ENCODE measurements around the gene PEDS1.
"Not testable (repeated sequence)": the region's sequence is repeated elsewhere in the genome, so short reads cannot be mapped to it uniquely, and the experiment has no call there.

PEDS1 gene

DNA sequence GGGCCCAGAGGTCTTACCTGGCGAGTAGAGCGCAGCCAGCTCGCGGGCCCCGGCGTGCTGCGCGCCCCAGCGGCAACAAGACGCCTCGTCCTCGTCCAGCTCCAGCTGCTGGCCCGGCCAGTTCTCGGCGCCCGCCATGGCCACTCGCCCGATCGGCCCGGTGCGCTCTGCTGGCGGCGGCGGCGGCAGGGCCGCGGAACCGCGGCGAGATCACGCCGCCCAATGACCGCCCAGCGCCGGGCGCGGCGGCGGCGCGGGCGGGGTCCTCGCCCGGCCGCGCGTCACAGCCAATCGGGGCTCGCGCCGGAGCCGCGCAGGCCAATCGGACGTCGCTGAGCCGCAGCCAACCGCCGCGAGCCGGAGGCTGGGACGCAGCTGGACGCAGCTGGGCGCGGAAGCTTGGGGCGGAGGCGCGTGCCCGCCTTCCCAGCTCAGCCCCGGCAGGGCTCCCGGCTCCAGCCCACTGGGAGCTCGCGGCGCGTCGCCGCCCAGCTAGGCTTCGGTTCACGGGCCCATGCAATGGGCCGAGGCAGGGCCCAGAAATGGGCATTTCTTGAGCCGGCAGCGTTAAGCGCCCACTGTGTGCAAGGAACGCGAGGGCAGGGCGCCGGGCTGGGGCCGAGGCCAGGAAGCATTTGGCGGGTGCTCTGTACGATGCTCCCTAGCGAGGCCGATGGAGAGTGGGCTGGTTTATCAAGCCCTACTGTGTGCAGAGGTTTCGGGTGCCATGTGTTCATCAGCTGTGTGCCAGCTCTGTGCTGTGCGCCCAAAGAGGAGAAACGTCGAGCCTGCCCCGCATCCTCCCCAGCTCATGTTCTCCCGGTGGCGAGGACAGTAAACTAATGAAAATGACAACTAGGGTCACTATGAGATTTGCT lies at the start of gene PEDS1:
Gene PEDS1, minus strand, starts transcription at position 224 of the 878 bp plus-strand sequence. Its CDS starts 86 bp downstream, at position 138.
- peak; percentile 99 for DNase-seq (ENCODE audit: low spot score)

DNA sequence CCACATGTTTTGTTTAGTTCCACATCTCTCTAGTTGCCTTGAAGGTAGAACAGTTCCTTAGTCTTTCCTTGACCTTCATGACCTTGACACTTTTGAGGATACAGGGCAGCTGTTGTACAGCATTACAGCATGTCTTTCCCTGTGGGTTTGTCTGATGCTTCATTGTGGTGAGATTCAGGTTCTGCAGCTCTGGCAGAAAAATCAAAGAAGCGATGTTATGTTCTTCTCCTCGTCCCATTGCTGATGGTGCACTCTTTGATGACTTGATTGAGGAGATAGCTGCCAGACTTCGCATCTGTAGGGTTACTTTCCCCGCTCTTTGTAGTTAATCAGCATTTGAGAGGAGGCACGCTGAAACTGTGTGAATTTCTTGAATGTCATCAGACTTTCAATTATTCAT lies 49.2 kb upstream of the PEDS1 start:
- DNase-seq (ENCODE audit: low spot score) = no peak

DNA sequence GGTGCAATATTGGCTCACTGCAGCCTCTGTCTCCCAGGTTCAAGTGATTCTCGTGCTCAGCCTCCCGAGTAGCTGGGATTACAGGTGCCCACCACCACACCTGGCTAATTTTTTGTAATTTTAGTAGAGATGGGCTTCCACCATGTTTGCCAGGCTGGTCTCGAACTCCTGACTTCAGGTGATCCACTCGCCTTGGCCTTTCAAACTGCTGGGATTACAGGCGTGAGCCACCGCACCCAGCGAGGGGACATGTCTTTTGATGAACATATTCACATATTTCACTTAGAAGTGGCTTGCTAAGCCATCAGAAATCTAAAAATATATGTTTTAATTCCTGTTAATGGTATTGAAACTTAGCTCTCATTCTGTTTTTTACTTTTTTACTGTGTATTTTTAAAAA lies 48.2 kb upstream of the PEDS1 start:
- not testable (repeated sequence) for DNase-seq (ENCODE audit: low spot score)

DNA sequence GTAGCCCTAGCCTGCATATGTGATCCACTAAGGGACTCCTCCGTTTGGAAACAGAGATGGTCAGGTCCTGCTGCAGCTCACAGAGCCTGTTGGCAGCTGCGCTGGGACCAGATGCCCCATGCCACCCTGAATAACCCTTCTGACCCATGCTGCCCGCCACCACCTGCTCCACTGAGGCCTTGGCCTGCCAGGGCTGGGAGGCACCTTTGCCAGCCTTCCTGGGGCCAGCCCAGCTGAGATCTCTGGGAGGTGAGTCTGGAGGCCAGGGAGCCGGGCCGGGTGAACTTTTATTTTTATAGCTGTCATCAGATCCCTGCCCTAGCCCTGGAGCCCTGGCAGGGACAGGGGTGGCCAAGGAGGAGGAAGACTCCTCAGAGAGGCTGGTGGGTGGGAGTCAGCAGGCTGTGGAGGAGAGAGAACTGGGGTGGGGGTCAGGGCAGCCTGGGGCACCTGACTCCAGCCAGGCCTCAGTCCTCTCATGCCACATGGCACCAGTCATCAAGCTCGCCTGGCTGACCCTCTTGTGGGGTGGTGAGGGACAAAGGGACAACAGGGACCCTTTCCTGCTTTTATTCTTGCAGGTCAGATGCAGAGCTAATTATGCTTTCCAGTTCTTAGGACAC lies 47.1 kb upstream of the PEDS1 start:
- no peak for DNase-seq (ENCODE audit: low spot score)

DNA sequence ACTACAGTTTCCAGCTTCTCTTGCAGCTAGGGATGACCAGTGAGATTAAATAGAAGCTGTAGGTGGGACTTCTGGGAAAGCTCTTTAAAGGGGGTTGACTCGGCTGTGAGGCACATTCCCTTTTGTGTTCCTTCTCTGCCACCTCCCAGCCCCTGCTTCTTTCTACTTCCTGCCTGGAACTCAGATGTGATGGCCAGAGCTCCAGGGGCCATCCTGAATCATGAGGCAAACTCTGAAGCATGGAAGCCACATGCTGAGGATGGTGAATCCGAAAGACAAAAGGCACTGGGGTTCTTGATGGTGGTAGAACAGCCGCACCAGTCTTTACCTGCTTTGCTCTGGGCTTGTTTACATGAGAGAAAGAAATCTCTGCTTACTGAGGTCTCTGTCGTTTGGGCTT lies 46.2 kb upstream of the PEDS1 start:
- DNase-seq (ENCODE audit: low spot score) = no peak

DNA sequence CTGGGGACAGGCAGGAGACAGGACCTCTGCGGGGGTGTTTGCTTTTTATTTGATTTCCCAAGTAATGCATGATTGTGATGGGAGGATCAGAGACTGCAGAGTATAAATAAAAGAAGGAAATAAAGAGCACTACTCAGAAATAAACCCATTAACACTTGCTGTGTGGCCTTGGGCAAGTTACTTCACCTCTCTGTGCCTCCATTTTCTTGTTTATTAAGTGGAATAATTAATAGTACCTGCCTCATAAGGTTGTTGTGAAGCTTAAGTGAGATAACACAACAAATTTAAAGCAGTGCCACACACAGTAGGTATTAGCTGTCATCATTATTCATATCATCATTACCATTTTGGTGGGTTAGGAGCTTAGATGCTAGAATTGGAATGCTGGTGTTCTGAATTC lies 45.2 kb upstream of the PEDS1 start:
- no peak for DNase-seq (ENCODE audit: low spot score)

DNA sequence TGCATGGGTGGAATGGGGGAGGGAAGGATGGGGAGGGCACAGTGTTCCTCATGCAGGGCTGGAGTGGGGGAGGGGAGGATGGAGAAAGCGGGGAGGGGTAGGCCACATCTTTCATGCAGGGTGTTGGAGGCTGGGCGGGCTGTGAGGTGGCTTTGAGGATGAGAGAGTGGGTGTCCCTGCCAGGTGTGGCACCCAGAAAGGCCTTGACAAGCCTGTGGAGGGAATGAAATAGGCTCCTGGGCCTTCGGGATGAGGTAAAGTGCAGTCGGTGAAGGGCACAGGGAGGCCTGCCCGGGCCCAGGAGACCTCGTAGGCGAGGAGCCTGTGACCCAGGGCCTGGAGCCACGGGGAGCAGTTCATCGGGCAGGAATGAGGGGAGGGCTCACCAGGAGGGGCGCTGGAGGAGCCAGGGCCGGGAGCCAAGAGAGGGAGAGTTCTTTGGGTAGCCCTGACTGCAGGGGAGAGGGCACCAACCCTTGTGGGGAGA lies 44.7 kb upstream of the PEDS1 start:
- DNase-seq (ENCODE audit: low spot score) = no peak

DNA sequence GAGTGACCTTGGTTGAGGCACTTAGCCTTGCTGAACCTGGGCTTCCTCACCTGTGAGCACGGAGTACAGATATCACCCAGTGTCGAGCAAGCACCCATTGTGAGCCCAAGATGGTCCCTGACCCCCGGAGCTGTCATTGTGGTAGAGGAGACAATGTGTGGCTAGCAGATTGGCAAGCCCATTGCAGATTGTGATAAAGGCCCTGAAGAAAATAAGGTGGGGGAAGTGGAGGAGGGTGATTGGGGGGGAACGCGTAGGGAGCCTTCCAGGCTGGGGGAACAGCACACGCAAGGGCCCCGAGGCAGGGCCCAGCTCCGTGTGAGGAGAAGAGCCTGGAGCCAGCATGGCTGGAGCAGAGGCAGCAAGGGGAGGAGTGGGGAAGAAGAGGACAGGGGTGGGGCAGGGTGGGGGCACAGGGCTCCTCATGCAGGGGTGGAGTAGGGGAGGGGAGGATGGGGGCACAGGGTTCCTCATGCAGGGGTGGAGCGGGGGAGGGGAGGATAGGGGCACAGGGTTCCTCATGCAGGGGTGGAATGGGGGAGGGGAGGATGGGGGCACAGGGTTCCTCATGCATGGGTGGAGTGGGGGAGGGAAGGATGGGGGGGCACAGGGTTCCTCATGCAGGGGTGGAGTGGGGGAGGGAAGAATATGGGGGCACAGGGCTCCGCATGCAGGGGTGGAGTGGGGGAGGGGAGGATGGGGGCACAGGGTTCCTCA lies 44.1 kb upstream of the PEDS1 start:
- no peak for DNase-seq (ENCODE audit: low spot score)

DNA sequence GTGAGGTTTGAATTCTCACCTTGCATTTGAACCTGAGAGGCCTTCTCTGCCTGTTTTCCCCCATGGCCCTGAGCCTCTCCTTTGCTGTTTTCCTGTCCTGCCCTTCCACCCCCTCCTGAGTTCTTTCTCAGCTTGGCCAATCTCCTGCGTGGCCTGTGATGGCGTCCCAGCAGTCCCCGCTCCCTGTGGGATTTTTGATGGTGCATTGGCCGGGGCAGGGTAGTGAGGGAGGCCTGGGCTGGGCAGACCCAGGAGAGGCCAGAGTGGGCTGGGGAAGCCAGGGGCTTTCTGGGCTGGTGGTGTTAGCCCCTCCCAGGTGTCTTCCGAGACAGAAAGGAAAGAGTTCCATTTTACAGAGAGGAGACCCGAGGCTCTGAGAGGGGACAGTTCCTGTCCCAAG lies 43.4 kb upstream of the PEDS1 start:
- no peak for DNase-seq (ENCODE audit: low spot score)

DNA sequence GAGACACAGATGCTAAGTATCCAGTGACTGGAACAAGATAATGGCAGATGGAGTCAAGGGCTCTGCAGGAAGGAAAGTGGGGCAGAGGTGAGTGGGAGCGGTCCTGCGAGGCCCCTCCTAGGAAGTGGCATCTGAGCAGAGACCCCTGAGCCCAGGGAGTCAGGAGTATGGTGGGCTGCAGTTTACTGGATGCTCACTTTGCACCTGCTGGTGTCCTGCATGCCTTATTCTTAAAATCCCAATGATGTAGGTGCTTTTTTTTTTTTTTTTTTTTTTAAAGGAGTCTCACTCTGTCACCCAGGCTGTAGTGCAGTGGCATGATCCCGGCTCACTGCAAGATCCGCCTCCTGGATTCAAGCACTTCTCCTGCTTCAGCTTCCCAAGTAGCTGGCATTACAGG lies 42.7 kb upstream of the PEDS1 start:
- DNase-seq (ENCODE audit: low spot score) = no peak

DNA sequence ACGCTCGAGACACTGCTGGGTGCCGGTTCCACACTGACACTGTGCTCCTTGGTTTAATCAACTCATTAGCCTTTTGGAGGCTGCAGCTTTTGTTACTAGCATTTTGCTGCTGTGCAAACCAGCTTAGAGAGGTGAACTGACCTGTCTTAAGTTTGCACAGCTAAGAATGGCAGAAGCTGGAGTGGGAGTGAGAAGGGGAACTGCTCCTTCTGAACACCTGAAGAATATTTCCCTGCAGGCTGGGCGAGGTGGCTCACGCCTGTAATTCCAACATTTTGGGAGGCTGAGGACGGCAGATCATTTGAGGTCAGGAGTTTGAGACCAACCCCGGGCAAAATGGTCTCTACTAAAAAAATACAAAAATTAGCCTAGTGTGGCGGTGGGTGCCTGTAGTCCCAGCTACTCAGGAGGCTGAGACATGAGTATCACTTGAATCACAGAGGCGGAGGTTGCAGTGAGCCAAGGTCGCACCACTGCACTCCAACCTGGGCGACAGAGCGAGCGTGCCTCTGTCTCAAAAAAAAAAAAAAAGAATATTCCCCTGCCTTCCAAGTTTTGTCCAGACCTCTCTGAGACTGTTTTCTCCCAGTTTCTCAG lies 42.1 kb upstream of the PEDS1 start:
- DNase-seq (ENCODE audit: low spot score) = no peak

DNA sequence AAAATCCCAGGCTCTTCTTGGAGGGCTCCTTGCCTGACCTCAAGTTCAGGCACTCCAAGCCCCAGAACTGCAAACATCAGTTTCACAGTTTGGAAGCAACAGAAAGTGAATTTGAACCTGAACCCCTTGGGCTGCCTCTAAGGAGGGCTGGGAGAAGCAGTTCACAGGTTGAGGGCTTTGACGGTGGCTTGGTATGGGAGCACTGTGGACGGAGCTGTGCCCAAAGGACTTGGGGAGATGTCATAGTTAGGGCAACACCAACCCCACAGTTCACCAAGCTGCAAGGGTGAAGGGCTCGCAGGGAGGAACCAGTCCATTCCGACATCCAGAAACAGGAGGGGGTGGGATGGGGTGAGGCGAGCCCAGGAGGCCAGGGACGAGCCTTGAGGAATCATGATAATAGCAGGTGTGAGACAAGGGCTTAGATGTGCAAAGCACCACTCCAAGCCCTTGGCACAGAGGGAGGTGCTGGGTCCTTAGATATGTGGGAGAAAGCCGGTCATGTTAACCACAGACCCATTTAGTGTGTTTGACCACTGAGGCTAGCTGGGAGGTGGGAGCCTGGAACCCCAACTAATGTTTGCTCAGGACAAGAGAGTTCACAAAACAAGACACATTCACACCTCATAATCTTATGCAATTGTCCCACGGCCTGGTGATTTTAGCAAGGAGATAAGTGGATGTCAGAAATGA lies 41.5 kb upstream of the PEDS1 start:
- no peak for DNase-seq (ENCODE audit: low spot score)

DNA sequence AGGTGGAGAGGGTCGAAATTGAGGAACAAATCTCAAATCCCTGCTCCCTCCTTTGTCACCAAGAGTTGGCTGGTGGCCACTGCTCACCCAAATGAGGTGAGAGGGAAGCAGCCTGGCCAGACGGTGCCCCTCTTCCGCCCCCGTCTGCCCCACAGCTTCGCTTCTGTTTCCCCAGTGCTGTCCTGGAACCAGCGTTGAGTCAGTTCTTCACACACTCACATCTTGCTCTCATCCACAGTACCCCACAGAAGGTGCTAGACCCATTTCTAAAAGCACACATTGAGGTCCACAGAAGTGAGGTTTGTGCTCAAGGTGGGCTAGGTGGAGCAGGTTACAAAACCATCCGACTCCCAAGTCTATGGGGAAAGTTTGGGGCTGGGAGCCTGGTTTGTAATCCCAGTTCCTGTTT lies 40.9 kb upstream of the PEDS1 start:
- no peak for DNase-seq (ENCODE audit: low spot score)

DNA sequence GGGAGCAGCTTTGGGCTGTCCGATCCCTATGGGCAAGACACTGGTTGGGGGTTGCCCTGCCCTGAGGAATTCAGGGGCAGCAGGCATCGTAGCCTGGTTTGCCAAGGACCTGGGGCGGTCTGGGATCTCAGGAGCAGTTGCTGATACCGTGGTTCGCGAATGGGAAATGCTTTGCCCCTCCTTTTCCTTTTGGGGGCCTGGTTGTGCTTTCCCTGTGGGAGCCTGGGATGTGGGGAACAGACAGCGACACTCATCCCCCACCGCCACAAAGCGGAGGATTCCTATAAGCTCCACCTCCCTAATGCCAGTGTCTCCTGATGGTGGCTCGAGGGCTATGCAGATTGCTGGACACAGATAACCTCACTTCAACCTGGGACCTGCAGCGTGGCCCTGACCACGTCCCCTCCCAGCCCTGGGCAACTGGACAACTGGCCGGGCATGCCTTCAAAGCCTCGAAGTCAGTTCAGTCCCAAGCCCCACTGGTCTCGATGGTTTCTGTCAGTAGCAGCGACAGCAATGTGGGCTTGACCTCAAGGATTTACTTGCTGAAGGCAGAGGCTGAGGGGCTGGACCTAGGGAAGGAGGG lies 40.4 kb upstream of the PEDS1 start:
- peak; percentile 51 for DNase-seq (ENCODE audit: low spot score)

DNA sequence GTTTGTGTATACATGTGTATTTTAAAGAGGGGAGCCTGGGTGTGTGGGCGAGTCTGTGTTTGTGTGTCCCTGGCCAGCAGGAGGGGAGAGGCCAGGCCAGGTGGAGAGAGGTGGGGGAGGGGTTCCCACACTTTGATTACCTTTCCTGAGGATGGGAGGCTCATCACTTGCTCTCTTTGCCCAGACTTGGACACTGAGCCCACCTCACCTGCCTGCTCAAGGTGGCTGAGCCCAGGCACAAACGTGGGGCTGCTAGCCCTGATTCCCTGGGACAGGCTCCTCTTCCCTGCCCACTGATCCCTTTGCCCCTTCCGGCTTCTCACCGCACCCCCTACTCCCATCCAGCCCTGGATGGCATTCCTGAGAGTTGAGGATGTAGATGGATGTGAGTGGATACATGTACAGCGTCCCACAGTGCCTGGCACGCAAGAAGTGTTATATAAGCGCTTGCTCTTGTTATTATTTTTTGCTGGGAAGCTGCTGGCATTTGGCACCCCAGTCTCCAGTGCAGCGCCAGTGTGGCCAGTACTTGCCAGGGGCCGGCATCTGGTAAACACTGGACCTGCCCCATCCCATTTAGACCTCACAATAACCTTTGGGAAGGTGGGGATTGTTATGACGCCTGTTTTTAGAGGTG lies 39.8 kb upstream of the PEDS1 start:
- peak; percentile 66 for DNase-seq (ENCODE audit: low spot score)

DNA sequence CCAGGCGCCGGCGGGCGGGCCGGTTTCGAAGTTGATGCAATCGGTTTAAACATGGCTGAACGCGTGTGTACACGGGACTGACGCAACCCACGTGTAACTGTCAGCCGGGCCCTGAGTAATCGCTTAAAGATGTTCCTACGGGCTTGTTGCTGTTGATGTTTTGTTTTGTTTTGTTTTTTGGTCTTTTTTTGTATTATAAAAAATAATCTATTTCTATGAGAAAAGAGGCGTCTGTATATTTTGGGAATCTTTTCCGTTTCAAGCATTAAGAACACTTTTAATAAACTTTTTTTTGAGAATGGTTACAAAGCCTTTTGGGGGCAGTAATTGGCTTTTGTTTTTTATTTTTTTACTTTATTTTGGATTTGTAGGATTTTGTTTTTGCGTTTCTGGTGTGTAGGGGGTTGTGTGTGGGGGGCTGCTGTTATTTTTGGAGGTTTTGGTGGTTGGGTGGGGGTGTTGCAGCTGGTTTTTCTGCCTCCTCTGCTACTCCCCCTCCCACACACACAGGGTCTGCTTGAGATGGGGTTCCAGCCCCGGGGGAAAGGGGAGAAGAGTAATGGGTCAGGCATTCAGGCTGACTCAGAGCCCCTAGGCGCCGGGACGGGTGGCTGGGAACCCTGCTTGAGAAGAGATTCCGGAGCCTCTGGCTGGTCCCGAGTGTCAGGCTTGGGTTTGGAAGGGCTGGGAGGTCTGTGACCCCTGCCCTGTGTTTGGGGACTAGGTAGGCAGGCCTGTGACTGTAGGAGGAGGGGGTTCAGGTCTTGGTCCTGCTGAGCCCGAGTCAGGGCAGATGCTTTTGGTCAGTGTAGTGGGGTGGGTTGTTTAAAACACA lies 39.1 kb upstream of the PEDS1 start:
- peak; percentile 87 for DNase-seq (ENCODE audit: low spot score)

DNA sequence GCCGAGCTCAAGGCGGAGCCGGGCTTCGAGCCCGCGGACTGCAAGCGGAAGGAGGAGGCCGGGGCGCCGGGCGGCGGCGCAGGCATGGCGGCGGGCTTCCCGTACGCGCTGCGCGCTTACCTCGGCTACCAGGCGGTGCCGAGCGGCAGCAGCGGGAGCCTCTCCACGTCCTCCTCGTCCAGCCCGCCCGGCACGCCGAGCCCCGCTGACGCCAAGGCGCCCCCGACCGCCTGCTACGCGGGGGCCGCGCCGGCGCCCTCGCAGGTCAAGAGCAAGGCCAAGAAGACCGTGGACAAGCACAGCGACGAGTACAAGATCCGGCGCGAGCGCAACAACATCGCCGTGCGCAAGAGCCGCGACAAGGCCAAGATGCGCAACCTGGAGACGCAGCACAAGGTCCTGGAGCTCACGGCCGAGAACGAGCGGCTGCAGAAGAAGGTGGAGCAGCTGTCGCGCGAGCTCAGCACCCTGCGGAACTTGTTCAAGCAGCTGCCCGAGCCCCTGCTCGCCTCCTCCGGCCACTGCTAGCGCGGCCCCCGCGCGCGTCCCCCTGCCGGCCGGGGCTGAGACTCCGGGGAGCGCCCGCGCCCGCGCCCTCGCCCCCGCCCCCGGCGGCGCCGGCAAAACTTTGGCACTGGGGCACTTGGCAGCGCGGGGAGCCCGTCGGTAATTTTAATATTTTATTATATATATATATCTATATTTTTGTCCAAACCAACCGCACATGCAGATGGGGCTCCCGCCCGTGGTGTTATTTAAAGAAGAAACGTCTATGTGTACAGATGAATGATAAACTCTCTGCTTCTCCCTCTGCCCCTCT lies 38.2 kb upstream of the PEDS1 start:
- DNase-seq (ENCODE audit: low spot score) = peak; percentile 64

DNA sequence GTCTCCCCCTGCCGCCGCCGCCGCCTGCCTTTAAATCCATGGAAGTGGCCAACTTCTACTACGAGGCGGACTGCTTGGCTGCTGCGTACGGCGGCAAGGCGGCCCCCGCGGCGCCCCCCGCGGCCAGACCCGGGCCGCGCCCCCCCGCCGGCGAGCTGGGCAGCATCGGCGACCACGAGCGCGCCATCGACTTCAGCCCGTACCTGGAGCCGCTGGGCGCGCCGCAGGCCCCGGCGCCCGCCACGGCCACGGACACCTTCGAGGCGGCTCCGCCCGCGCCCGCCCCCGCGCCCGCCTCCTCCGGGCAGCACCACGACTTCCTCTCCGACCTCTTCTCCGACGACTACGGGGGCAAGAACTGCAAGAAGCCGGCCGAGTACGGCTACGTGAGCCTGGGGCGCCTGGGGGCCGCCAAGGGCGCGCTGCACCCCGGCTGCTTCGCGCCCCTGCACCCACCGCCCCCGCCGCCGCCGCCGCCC lies 37.6 kb upstream of the PEDS1 start:
- DNase-seq (ENCODE audit: low spot score) = peak; percentile 73

All from GM03348 (cell line).